ENCODE data around the gene CCSER2. TPM values are rescaled to one million over a fixed set of nuclear protein-coding genes. Genes with fewer than 3 reads are reported as not detected.

The CCSER2 gene
- total and polyA plus RNA-seq, 2 donors (not counting 1 experiment from before 2014, with no cell fraction given): 6.0 to 45.9 TPM

- H3K27me3 Mint-ChIP-seq: peaks cover 40% of the 10 kb centered on the region
- ATAC-seq (ENCODE audit: low read depth) (no peak), DNase-seq (no peak)
- peaks cover 0 to 25% (median 5%) of the 10 kb centered on the region in 4 experiments for H3K27me3 ChIP-seq (replicated peaks in 1 of 4; ENCODE audit: control extremely low read depth in 1 of 4, control insufficient read depth in 3 of 4, insufficient read depth in 4 of 4, low read length in 3 of 4)
- intact Hi-C loops (cut with micrococcal nuclease): no loop called here
- no peak overlapping the region for H3K9ac ChIP-seq (ENCODE audit: low read length)
- POLR2A ChIA-PET: no interaction called here
- H3K79me2 ChIP-seq (ENCODE audit: control insufficient read depth, insufficient read depth, low read length): no peaks in the 10 kb centered on the region
- CTCF ChIA-PET: interaction anchor here (0.6 kb wide), 1 partner anchor 242 kb away, joined by 4 read pairs; no protein-coding TSS in a partner anchor
- TF ChIP-seq CTCF (IDR thresholded peaks at IDR 0.05): no peak
- H3K27ac Mint-ChIP-seq: no peak overlapping the region
- H3K9me3 ChIP-seq (ENCODE audit: control extremely low read depth in 1 of 3, control insufficient read depth in 2 of 3, insufficient read depth in 1 of 3, low read length in 2 of 3): no peaks in the 10 kb centered on the region
- H3K27ac ChIP-seq (ENCODE audit: low read length in 2 of 2): no peak overlapping the region
- peaks cover 7 to 12% of the 10 kb centered on the region in 2 donors for H3K4me1 ChIP-seq (ENCODE audit: control insufficient read depth in 2 of 2, insufficient read depth in 2 of 2, low read length in 2 of 2)
- H3K4me1 Mint-ChIP-seq: peaks cover 7% of the 10 kb centered on the region
- no peaks in the 10 kb centered on the region for H3K36me3 ChIP-seq (replicated peaks in 1 of 2; ENCODE audit: control extremely low read depth in 1 of 2, control insufficient read depth in 1 of 2, extremely low read depth in 1 of 2, insufficient read depth in 2 of 2, low read length in 1 of 2)
- H3K4me2 ChIP-seq (replicated peaks; ENCODE audit: low read depth, low read length, poor library complexity, severe bottlenecking): no peak overlapping the region
- no peaks in the 10 kb centered on the region for H4K20me1 ChIP-seq (ENCODE audit: control insufficient read depth, insufficient read depth, low read length, poor library complexity, severe bottlenecking)
- no peak overlapping the region for H2AFZ ChIP-seq (ENCODE audit: insufficient read depth, low read depth, low read length, poor library complexity, severe bottlenecking)
- 87% methylated on average over 5 of the region's 5 CpGs for WGBS (ENCODE audit: insufficient coverage)
- H3K4me3 ChIP-seq (ENCODE audit: control extremely low read depth in 1 of 5, extremely low read depth in 1 of 5, insufficient read depth in 1 of 5, low read depth in 2 of 5, low read length in 4 of 5): no peak overlapping the region
- H3K4me3 Mint-ChIP-seq: no peak overlapping the region
- no peaks in the 10 kb centered on the region for H3K9me3 Mint-ChIP-seq (ENCODE audit: insufficient read depth)
Observed at GRCh38 chr10:84543948-84544347, 215.6 kb downstream of the CCSER2 start.

GRCh38 chr10:84545651-84546050 lies 217.3 kb downstream of the CCSER2 start:
- Mint-ChIP-seq H3K27me3 (peaks cover 41% of the 10 kb centered on the region), H3K9me3 (ENCODE audit: insufficient read depth) (no peaks in the 10 kb centered on the region), H3K4me1 (peaks cover 5% of the 10 kb centered on the region), H3K4me3 (no peak overlapping the region), H3K27ac (no peak overlapping the region)
- CTCF ChIA-PET: interaction anchor here (1.8 kb wide), 1 partner anchor 281 kb away, joined by 4 read pairs; no protein-coding TSS in a partner anchor
- Histone ChIP-seq H3K9ac (ENCODE audit: low read length) (no peak overlapping the region), H3K36me3 (replicated peaks in 1 of 2; ENCODE audit: control extremely low read depth in 1 of 2, control insufficient read depth in 1 of 2, extremely low read depth in 1 of 2, insufficient read depth in 2 of 2, low read length in 1 of 2) (no peaks in the 10 kb centered on the region), H4K20me1 (ENCODE audit: control insufficient read depth, insufficient read depth, low read length, poor library complexity, severe bottlenecking) (no peaks in the 10 kb centered on the region), H3K27ac (ENCODE audit: low read length in 2 of 2) (no peak overlapping the region), H3K9me3 (ENCODE audit: control extremely low read depth in 1 of 3, control insufficient read depth in 2 of 3, insufficient read depth in 1 of 3, low read length in 2 of 3) (no peaks in the 10 kb centered on the region), H3K4me3 (ENCODE audit: control extremely low read depth in 1 of 5, extremely low read depth in 1 of 5, insufficient read depth in 1 of 5, low read depth in 2 of 5, low read length in 4 of 5) (no peak overlapping the region), H3K79me2 (ENCODE audit: control insufficient read depth, insufficient read depth, low read length) (no peaks in the 10 kb centered on the region), H3K27me3 (replicated peaks in 1 of 4; ENCODE audit: control extremely low read depth in 1 of 4, control insufficient read depth in 3 of 4, insufficient read depth in 4 of 4, low read length in 3 of 4) (peaks cover 0 to 17% (median 3%) of the 10 kb centered on the region in 4 experiments), H3K4me1 (ENCODE audit: control insufficient read depth in 2 of 2, insufficient read depth in 2 of 2, low read length in 2 of 2) (peaks cover 5 to 6% of the 10 kb centered on the region in 2 donors), H2AFZ (ENCODE audit: insufficient read depth, low read depth, low read length, poor library complexity, severe bottlenecking) (no peak overlapping the region), H3K4me2 (replicated peaks; ENCODE audit: low read depth, low read length, poor library complexity, severe bottlenecking) (no peak overlapping the region)
- no peak for ATAC-seq (ENCODE audit: low read depth)
- DNase-seq: no peak
- no peak for TF ChIP-seq EZH2 (IDR thresholded peaks at IDR 0.05; ENCODE audit: borderline replicate concordance, insufficient read depth, low read depth, low read length, poor library complexity, severe bottlenecking)
- TF ChIP-seq CTCF (IDR thresholded peaks at IDR 0.05): no peak
- POLR2A ChIA-PET: no interaction called here
- intact Hi-C loops (cut with micrococcal nuclease): no loop called here
